GM08714 (cell line): Measurements from ENCODE around the gene KLK6.

Source experiments
- H3K4me3 ChIP-seq: fragments of 200-500 bp; sonication (Bioruptor generic); 2 replicates; pipeline ENCODE4 v1.5.1; 2014; ENCODE audit warnings: mild to moderate bottlenecking, low read length, inconsistent platforms
- ZNF274 ChIP-seq: IDR thresholded peaks from 2 replicates; pipeline ENCODE4 v1.6.1; 2012; ENCODE audit warnings: mild to moderate bottlenecking, low read depth, low read length

Gene KLK6

DNA sequence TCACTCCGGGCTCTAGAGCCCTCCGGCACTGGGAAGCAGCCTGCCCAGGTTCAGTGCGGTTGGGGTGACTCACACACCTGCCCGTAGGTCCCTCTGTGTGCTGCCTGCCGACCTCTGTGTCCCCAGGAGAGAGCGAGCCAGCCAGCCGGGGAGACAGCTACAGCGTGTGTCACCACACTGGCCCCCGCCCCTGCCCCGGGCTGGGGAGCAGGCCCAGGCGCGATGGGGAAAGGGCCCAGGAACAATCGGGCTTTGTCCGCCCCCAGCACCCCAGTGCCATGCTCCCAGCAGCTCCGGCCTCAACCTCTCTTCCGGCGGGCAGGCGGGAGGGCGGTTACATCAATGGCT lies at the start of gene KLK6:
Gene KLK6 (minus strand): TSS at position 179 of the 348 bp plus-strand sequence. CDS start 1,487 bp downstream, outside the sequence.
- TF ChIP-seq ZNF274 = no peak
- no peak within 1 kb of the TSS for H3K4me3 ChIP-seq

DNA sequence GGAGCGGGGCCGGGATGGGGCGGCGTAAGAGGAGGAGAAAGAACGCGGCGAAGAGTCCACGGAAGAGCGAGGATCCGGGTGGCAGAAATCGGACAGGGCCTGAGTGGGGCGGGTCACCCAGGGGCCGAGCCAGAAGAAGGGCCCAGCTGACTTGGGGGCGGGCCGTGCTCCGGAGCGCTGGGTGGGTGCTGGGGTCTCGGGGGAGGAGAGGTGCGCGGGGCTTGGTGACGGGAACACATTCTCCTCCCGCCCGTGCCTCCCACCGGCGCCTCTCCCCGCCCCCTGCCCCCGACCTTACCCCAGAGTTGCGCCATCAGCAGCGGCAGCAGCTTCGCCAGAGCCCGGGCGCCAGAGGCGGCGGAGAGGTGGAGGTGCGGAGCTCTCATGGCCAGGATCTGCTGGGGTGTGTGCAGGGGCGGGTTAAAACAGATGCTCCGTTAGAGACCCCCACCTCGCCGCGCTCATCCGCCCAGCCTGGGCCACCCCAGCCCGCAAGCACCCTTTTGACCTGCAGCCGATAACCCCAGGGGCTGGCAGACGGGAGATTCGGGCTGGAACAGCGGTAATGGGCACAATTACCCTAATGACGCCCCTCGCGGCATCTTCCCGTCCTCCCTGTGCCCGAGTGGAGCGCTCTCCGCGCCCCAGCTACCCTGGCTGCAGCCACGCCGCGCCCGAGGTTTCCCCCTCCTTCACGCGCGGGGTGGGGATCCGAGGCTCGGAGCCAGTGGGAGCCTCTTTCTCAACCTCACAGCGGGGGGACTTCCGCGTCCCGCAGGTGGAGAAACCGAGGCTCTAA lies 49.6 kb upstream of the KLK6 start:
- TF ChIP-seq ZNF274 = no peak
- H3K4me3 ChIP-seq = no peak overlapping the region

GRCh38 chr19:51016798-51017683 lies 47.6 kb upstream of the KLK6 start:
- no peak for TF ChIP-seq ZNF274

DNA sequence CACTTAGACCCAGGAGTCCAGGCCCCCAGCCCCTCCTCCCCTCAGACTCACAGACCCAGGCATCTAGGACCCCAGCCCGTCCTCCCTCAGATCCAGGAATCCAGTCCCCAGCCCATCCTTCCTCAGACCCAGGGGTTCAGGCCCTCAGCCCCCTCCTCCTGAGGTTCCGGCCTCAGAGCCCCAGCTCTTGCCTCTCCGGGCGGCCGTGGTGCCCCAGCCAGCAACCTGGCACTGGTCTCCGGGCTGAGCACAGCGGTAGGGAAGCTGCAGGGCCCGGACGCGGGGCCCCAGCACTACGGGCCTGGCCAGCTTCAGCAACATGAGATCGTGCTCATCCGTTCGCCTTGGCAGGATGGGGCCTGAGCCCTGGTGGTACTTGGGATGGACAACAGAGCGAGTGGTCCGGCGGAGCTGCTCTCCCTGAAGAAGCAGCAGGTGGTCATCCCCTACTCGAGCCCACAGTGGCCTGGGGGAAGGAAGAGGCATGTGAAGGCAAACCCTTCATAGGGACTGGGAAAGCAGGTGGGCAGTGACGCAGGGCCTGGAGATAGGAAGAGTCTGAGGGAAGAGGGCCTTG lies 46.4 kb upstream of the KLK6 start:
- no peak overlapping the region for H3K4me3 ChIP-seq
- TF ChIP-seq ZNF274 = no peak

More at GRCh38 chr19:51016798-51017683, 47.6 kb upstream of the KLK6 start:
- no peak overlapping the region for H3K4me3 ChIP-seq

- H3K4me3 ChIP-seq = no peak overlapping the region
- no peak for TF ChIP-seq ZNF274
Observed at GRCh38 chr19:51014242-51014641, 44.9 kb upstream of the KLK6 start.

GRCh38 chr19:51012661-51013190 lies 43.3 kb upstream of the KLK6 start:
- TF ChIP-seq ZNF274 = no peak
- H3K4me3 ChIP-seq = no peak overlapping the region

DNA sequence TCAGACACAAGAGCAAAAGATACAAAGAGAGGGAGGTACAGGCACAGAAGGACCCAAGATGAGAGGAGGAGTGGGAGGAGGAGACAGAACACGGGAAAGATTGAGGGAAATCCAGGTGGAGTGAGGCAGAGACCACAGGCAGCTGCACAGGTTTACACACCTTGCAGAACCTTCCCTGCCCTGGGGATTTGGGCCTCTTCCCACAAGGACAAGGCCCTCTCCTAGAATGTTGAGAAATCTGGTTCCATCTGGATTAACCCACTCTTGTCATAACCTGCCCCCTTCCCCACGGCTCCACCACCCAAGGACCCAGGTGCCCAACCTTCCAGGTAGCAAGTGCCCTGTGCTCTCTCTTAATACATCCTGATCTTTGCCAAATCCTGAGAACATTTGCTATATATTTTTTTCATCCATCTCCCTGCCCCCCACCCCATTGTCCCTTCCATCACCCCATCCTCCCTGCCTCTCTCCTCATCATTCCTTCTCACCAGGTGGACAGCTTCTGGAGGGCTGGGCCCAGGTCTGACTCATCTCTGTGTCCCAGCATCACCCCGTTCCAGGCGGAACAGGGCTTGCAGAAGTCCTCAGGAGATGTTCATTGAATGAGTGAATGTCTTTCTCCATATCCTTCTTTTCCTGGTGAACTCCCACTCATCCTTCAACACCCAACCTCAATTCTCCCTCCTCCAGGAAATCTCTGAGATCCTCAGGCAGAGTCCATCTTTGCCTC lies 40.8 kb upstream of the KLK6 start:
- TF ChIP-seq ZNF274 = no peak
- H3K4me3 ChIP-seq = no peak overlapping the region

DNA sequence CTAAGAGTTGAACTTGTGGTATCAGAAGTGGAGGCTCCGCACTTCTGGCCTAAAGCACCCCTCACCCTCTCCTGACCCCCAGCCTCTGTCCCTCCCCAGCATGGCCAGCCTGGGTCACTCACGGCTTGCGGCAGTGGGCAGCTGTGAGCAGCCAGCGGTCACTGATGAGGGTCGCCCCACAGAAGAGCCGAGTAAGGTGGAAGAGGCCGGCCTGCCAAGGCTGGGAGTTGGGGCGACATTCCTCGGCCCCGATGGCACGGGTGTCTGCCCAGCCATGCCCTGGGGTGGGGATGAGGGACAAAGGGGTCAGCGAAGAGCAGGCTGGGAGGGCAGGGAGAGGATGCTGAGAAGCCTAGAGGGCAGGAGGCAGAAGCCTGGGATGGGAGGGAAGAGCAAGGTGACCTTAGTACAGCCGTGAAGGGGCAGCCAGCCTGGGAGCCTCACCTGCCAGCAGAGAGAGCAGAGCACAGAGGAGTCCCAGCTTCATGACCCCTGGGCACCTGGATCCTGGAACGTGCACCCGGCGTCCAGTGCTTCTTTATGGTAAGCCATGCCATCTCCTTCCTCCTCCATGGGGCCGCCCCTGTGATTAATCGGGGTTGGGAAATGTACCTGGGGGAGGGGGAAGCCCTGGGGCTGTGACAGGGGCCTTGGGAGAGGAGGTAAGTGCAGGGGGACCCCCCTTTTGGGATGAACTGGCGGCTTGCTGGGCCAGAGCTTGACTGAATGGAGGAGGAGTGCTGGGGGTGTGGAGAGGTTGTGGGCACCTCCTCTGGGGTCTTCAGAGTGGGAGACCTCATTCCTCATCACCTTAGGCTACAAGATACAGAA lies 39.9 kb upstream of the KLK6 start:
- no peak overlapping the region for H3K4me3 ChIP-seq
- TF ChIP-seq ZNF274 = no peak

DNA sequence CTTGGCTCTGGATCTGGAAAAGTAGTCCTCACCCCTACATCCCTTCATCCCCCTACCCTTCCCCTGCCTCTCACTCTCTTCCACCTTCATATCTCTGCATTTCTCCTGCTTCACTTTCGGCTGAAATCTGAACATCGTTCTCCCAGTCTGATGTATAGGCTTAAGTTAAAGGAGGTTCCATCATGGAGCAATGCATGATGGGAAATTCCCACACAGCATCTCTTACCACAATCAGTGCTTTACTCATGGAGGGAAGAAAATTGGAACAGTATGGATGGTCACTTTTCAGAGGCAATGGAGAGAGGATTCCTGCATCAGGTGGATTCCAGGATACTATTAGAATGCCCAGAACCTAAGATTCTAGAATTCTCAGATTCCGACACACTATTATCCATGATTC lies 38.1 kb upstream of the KLK6 start:
- no peak overlapping the region for H3K4me3 ChIP-seq
- TF ChIP-seq ZNF274 = no peak

GRCh38 chr19:51006406-51006805 lies 37.0 kb upstream of the KLK6 start:
- no peak for TF ChIP-seq ZNF274
- no peak overlapping the region for H3K4me3 ChIP-seq

- TF ChIP-seq ZNF274 = no peak
- no peak overlapping the region for H3K4me3 ChIP-seq
Observed at GRCh38 chr19:51005248-51005647, 35.9 kb upstream of the KLK6 start.

GRCh38 chr19:51003316-51003715 lies 33.9 kb upstream of the KLK6 start:
- no peak overlapping the region for H3K4me3 ChIP-seq
- no peak for TF ChIP-seq ZNF274
